Muscle layer of colon (tissue), 2 donors: ENCODE data around the gene KCNH3.

ENCODE experiments used
- H3K27ac ChIP-seq: one replicate; pipeline ENCODE4 v1.7.0; 2013; ENCODE audit warnings: low read depth, mild to moderate bottlenecking, low read length, moderate library complexity
- H3K27me3 ChIP-seq, 2 donors: one replicate each; pipeline ENCODE4 v1.7.0; 2013; ENCODE audit warnings: low read length in 2 of 2, mild to moderate bottlenecking in 2 of 2; ENCODE audit not compliant: insufficient read depth in 2 of 2, control insufficient read depth in 1 of 2
- H3K36me3 ChIP-seq: one replicate; pipeline ENCODE4 v1.7.0; 2013; ENCODE audit warnings: mild to moderate bottlenecking, low read length; ENCODE audit not compliant: insufficient read depth
- H3K4me1 ChIP-seq: one replicate; pipeline ENCODE4 v1.7.0; 2013; ENCODE audit warnings: mild to moderate bottlenecking, low read length; ENCODE audit not compliant: insufficient read depth
- H3K4me3 ChIP-seq, 2 donors: one replicate each; pipeline ENCODE4 v1.7.0; 2013; ENCODE audit warnings: low read length in 2 of 2, low read depth in 1 of 2, mild to moderate bottlenecking in 1 of 2, moderate library complexity in 1 of 2
- H3K9ac ChIP-seq: one replicate; pipeline ENCODE4 v1.7.0; 2013; ENCODE audit warnings: low read length
- H3K9me3 ChIP-seq: one replicate; pipeline ENCODE4 v1.7.0; 2013; ENCODE audit warnings: mild to moderate bottlenecking, low read length
- donor health status: abdominal sarcoma.
- donor health status: Adenocarcinoma of cecum.

Gene KCNH3

GRCh38 chr12:49540229-49541139 is 1.7 kb downstream of the KCNH3 start:
- no peaks in the 10 kb centered on the region for H3K36me3 ChIP-seq
- H3K9ac ChIP-seq, result no peak overlapping the region
- no peak overlapping the region for H3K27ac ChIP-seq
- H3K4me3 ChIP-seq, result no peak overlapping the region
- H3K4me1 ChIP-seq, result peaks cover 11% of the 10 kb centered on the region
- H3K27me3 ChIP-seq, result peaks cover 28 to 43% of the 10 kb centered on the region in 2 donors
- no peaks in the 10 kb centered on the region for H3K9me3 ChIP-seq

DNA sequence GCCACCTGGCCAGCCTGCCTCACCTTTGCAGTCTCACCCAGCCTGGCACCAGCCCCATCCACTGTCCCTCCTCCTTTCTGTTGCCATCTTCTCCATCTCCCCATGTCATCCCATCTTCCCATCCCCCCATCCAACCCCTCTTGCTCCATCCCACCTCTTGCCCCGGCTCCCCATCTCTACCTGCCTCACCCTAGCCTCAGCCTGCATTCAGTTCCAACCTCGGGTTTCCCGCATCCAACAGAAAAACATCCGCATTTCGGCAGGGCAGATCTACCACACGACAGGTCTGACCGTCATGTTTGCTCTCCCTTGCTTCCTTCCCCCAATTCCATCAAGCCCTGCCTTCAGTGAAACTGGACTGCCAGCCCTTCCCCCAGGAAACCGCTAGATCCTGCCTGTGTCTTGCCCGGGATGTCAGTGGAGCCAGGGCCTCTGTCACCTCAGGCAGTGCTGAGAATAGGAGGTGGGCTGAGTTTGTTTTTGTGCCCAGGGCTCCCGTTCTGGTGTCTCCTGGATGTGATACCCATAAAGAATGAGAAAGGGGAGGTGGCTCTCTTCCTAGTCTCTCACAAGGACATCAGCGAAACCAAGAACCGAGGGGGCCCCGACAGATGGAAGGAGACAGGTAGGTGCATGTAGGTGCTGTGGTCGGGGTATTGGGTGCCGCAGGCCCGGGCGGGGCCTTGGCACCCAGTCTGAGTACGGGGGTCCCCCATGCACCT is 2.5 kb downstream of the KCNH3 start:
- peaks cover 11% of the 10 kb centered on the region for H3K4me1 ChIP-seq
- no peak overlapping the region for H3K9ac ChIP-seq
- peaks cover 28 to 50% of the 10 kb centered on the region in 2 donors for H3K27me3 ChIP-seq
- no peak overlapping the region for H3K4me3 ChIP-seq
- H3K9me3 ChIP-seq, result no peaks in the 10 kb centered on the region
- H3K36me3 ChIP-seq, result no peaks in the 10 kb centered on the region
- H3K27ac ChIP-seq, result no peak overlapping the region

DNA sequence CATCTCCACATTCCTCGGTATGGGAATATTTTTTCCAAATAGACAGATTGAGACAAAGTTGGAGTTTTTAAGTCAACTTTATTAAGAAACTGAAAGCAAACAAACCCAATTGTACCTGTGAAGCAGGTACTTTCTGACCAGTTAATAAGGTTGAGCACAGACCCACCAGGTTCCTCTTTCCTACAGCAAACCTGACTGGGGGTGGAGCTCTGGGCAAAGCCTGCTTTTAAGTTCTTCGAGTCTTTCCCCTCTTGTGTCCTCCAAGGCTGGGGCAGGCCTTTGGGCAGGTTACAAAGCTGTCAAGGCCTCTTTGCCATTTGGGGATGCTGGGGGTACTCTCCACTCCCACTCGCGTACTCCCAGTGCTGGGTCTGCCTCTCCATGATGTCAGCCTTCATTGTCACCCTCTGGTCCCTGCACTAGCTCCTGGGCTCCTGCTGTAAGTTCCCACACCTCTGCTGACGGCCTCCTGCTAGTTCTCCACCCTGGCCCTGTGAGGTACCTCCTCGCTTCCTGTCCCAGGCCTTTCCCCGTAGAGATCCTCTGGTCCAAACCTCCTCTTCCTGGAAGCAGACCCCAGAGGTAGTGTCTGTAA is 3.2 kb downstream of the KCNH3 start:
- no peaks in the 10 kb centered on the region for H3K36me3 ChIP-seq
- H3K27ac ChIP-seq, result no peak overlapping the region
- no peak overlapping the region for H3K9ac ChIP-seq
- no peaks in the 10 kb centered on the region for H3K9me3 ChIP-seq
- peaks cover 23 to 49% of the 10 kb centered on the region in 2 donors for H3K27me3 ChIP-seq
- peaks cover 11% of the 10 kb centered on the region for H3K4me1 ChIP-seq
- no peak overlapping the region for H3K4me3 ChIP-seq

DNA sequence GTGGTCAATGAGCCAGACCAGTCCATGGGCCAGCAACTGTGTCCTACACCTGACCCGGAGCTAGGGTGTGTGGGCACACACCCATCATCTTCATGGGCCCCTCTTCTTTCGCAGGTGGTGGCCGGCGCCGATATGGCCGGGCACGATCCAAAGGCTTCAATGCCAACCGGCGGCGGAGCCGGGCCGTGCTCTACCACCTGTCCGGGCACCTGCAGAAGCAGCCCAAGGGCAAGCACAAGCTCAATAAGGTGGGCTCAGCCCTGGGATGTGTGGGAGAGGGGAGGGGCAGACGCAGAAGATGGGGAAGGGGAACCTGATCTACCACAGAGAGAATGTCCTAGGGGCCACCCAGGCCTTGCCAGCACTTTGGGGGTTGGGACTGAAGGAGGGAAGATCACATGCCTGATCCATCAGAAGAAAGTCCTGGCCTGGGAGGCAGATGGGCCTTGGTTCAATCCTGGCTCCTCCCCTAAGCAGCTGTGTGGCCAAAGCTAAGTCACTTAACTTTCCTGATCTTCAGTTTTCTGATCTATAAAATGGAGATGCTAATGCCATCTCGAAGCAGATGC is 3.8 kb downstream of the KCNH3 start:
- H3K27me3 ChIP-seq, result peaks cover 18 to 42% of the 10 kb centered on the region in 2 donors
- no peak overlapping the region for H3K27ac ChIP-seq
- peaks cover 7% of the 10 kb centered on the region for H3K4me1 ChIP-seq
- H3K9ac ChIP-seq, result no peak overlapping the region
- H3K4me3 ChIP-seq, result no peak overlapping the region
- no peaks in the 10 kb centered on the region for H3K36me3 ChIP-seq
- H3K9me3 ChIP-seq, result no peaks in the 10 kb centered on the region

GRCh38 chr12:49543221-49543913 is 4.5 kb downstream of the KCNH3 start:
- Histone ChIP-seq H3K4me1 (peaks cover under 1% of the 10 kb centered on the region), H3K27ac (no peak overlapping the region), H3K9ac (no peak overlapping the region), H3K36me3 (no peaks in the 10 kb centered on the region), H3K9me3 (no peaks in the 10 kb centered on the region), H3K27me3 (peaks cover 16 to 41% of the 10 kb centered on the region in 2 donors), H3K4me3 (no peak overlapping the region)

- Histone ChIP-seq H3K4me3 (no peak overlapping the region), H3K36me3 (no peaks in the 10 kb centered on the region), H3K4me1 (peaks cover 8% of the 10 kb centered on the region), H3K27me3 (peaks cover 16 to 43% of the 10 kb centered on the region in 2 donors), H3K27ac (no peak overlapping the region), H3K9ac (no peak overlapping the region), H3K9me3 (no peaks in the 10 kb centered on the region)
Observed at GRCh38 chr12:49543914-49544815, 5.3 kb downstream of the KCNH3 start.

DNA sequence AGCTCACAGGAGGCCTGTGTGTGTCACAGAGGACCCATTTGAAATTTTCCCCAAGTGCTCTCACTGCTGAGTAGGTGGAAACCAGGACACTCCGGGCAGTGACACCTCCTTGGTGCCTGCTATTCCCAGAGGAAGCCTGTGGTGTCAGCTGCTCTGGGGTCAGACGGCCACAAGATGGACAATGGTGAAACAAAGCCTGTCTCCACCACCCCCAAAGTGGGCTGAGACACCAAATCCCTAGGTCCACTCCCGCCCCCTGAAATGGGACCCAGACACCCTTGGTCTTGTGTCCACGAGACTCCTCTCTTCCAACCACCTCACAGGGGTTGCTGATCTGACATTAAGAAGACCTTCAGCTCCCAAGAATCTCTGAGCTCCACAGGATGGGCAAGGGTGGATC is 7.0 kb downstream of the KCNH3 start:
- Histone ChIP-seq H3K36me3 (no peaks in the 10 kb centered on the region), H3K27me3 (peaks cover 16 to 35% of the 10 kb centered on the region in 2 donors), H3K4me1 (peaks cover 13% of the 10 kb centered on the region), H3K4me3 (no peak overlapping the region), H3K9me3 (no peaks in the 10 kb centered on the region), H3K9ac (no peak overlapping the region), H3K27ac (no peak overlapping the region)

DNA sequence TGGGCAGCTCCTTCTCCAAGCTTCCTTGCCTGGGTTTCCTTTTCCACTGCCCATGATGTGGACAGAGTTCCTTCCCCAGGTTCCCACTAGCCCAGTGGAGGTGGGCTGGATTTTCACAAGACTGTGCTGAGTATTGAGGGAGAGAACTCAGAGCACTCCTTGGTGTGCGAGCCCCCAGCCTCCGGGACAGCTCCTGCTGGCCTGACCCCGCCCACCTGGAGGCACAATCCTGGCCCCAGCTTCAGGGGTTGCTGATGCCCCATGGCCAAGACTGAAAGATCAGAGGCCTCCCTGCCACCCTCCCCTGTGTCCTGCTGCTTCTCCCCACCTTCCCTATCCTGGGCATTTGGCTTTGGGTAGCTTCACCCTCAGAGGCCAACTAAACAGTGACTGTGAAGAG is 7.7 kb downstream of the KCNH3 start:
- H3K4me1 ChIP-seq, result peaks cover 13% of the 10 kb centered on the region
- H3K27me3 ChIP-seq, result peaks cover 16 to 35% of the 10 kb centered on the region in 2 donors
- no peaks in the 10 kb centered on the region for H3K36me3 ChIP-seq
- H3K4me3 ChIP-seq, result no peak overlapping the region
- no peak overlapping the region for H3K27ac ChIP-seq
- no peaks in the 10 kb centered on the region for H3K9me3 ChIP-seq
- no peak overlapping the region for H3K9ac ChIP-seq

DNA sequence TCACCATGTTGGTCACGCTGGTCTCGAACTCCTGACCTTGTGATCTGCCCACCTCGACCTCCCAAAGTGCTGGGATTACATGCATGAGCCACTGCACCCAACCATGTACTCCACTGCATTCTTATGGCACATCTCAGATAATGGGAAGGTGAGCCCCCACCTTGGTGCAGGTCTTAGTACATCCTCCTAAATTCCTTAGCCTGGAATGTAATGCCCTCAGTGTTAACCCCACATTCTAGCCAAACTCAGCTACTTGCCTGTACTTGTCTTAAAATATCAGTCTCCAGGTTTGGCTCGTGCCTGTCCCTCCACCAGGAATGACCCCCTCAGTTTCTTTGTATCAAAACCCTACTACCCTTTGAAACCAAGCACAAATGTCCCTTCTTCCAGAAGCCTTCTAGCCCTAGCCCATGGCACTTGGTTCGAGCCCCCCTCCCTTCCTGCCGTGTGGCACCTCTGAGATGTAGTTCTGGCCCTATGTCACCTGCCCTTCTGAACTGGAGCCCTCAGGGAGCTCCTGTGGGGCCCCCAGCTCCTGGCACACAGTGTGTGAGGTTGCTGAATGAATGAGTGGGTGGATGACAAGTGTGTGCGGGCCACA is 8.4 kb downstream of the KCNH3 start:
- H3K4me3 ChIP-seq, result no peak overlapping the region
- H3K27ac ChIP-seq, result no peak overlapping the region
- H3K27me3 ChIP-seq, result peaks cover 16 to 35% of the 10 kb centered on the region in 2 donors
- no peak overlapping the region for H3K9ac ChIP-seq
- H3K9me3 ChIP-seq, result no peaks in the 10 kb centered on the region
- peaks cover 13% of the 10 kb centered on the region for H3K4me1 ChIP-seq
- H3K36me3 ChIP-seq, result no peaks in the 10 kb centered on the region

GRCh38 chr12:49548481-49548821 is 9.6 kb downstream of the KCNH3 start:
- no peak overlapping the region for H3K27ac ChIP-seq
- peak overlapping the region; percentile 49 to 57 for H3K4me3 ChIP-seq
- no peaks in the 10 kb centered on the region for H3K36me3 ChIP-seq
- no peak overlapping the region for H3K9ac ChIP-seq
- H3K4me1 ChIP-seq, result peaks cover 13% of the 10 kb centered on the region
- H3K27me3 ChIP-seq, result peaks cover 16 to 30% of the 10 kb centered on the region in 2 donors
- no peaks in the 10 kb centered on the region for H3K9me3 ChIP-seq
